Sigmoid colon (tissue), 4 donors: ENCODE data around the gene AURKAIP1.

Source experiments
- POLR2A ChIP-seq, 2 donors: fragments of 450-650 bp; IDR thresholded peaks; one replicate each; pipeline ENCODE4 v1.6.1; 2016; ENCODE audit warnings: antibody characterized with exemption in 2 of 2, mild to moderate bottlenecking in 2 of 2, moderate library complexity in 2 of 2
- POLR2AphosphoS5 ChIP-seq, 4 donors: sonication (generic); formaldehyde crosslinking; IDR thresholded peaks; one replicate each; pipeline ENCODE4 v1.6.1; 2017; ENCODE audit warnings: antibody characterized with exemption in 4 of 4
- TF ChIP-seq, protein P1 (sequence below), 4 experiments: fragments of 450-650 bp in 3 of 4; fragments of 200-600 bp in 1 of 4; IDR thresholded peaks; one replicate each; pipeline ENCODE4 v1.5.1; 2016 to 2019; ENCODE audit warnings: antibody characterized with exemption in 4 of 4, mild to moderate bottlenecking in 3 of 4, moderate library complexity in 2 of 4

DNA sequence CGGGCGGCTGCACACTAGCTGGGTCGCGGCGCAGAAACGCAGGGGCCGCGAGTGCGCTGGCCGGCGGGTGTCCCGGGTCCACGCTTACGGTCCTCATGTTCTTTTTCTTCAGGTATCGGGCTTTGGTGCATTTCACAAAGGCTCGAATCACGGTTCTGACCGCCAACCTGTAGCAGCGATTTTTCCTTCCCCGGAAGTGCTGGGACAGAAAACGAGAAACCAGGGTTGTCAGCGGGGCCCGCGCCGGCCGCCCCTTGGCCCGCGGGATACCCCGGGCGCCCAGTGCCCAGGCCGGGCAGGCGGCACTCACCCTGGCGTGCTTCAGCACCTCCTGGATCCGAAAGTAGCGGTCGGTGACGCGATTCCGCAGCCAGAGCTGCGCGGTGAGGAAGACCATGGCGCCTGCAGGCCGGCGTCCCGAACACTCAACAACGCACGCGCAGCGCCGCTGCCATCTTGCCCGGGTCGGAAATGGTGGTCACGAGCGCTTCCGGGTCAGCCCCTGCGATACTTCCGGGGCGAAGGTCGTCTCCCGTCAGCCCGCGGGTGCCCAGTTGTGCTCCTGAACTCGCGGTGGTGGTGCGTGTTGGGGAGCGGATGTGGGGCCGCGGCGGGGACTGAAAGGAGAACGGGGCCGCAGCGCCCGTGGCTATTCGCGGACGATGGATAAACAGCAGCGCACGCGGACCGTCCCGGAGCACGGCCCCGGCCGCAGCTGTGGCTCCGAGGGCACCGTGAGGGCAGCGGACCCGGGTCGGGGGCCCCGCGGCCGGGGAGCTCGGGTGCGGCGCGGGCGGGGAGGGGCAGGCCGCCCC is 32.0 kb upstream of the AURKAIP1 start, which contains the start of gene MRPL20:
- TF ChIP-seq, protein P1, sequence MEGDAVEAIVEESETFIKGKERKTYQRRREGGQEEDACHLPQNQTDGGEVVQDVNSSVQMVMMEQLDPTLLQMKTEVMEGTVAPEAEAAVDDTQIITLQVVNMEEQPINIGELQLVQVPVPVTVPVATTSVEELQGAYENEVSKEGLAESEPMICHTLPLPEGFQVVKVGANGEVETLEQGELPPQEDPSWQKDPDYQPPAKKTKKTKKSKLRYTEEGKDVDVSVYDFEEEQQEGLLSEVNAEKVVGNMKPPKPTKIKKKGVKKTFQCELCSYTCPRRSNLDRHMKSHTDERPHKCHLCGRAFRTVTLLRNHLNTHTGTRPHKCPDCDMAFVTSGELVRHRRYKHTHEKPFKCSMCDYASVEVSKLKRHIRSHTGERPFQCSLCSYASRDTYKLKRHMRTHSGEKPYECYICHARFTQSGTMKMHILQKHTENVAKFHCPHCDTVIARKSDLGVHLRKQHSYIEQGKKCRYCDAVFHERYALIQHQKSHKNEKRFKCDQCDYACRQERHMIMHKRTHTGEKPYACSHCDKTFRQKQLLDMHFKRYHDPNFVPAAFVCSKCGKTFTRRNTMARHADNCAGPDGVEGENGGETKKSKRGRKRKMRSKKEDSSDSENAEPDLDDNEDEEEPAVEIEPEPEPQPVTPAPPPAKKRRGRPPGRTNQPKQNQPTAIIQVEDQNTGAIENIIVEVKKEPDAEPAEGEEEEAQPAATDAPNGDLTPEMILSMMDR (IDR thresholded peaks at IDR 0.05): no peak
- TF ChIP-seq POLR2A (IDR thresholded peaks at IDR 0.05) (peak; percentile 51 to 80), POLR2AphosphoS5 (IDR thresholded peaks at IDR 0.05) (peak; percentile 87 to 96 (median 94))
